Liver (tissue), 3 donors: Measurements from ENCODE around the gene HNRNPUL2.

Experiments
- CTCF ChIP-seq: fragments of 150-350 bp; IDR thresholded peaks from 2 replicates; pipeline ENCODE4 v1.5.1; 2017; ENCODE audit warnings: improper control_type of control experiment, low read depth, low read length; ENCODE audit not compliant: missing input control
- EGR1 ChIP-seq, 2 donors: IDR thresholded peaks; 2 replicates each; pipeline ENCODE4 v1.6.1; 2016 to 2018; ENCODE audit warnings: antibody characterized with exemption in 2 of 2, low read depth in 2 of 2
- GABPA ChIP-seq, 2 donors: IDR thresholded peaks in 1 of 2; conservative IDR thresholded peaks in 1 of 2; 2 replicates each; pipeline ENCODE4 v1.6.1; 2016; ENCODE audit warnings: antibody characterized with exemption in 2 of 2, mild to moderate bottlenecking in 1 of 2, moderate library complexity in 1 of 2
- JUND ChIP-seq, 2 donors: IDR thresholded peaks; 2 replicates each; pipeline ENCODE4 v1.6.1; 2016; ENCODE audit warnings: antibody characterized with exemption in 2 of 2
- RAD21 ChIP-seq, 2 donors: IDR thresholded peaks; 2 replicates each; pipeline ENCODE4 v1.6.1; 2016; ENCODE audit warnings: antibody characterized with exemption in 2 of 2, mild to moderate bottlenecking in 2 of 2
- REST ChIP-seq: IDR thresholded peaks from 2 replicates; pipeline ENCODE4 v1.6.1; 2016; ENCODE audit warnings: antibody characterized with exemption, mild to moderate bottlenecking
- TAF1 ChIP-seq: conservative IDR thresholded peaks from 2 replicates; pipeline ENCODE4 v1.6.1; 2016; ENCODE audit warnings: antibody characterized with exemption, mild to moderate bottlenecking
- donor health status: healthy.
- donor health status: healthy.

GRCh38 chr11:62727872-62728170 is 564 bp upstream of the HNRNPUL2 start:
- TF ChIP-seq CTCF (no peak), TAF1 (no peak), REST (no peak), GABPA (IDR thresholded peaks at IDR 0.05 in 1 of 2, conservative IDR thresholded peaks at IDR 0.05 in 1 of 2) (no peak), RAD21 (IDR thresholded peaks at IDR 0.05) (no peak), EGR1 (IDR thresholded peaks at IDR 0.05; ENCODE audit: low read depth in 2 of 2) (peak in 1 of 2 donors; percentile 9), JUND (IDR thresholded peaks at IDR 0.05) (peak; percentile 16 to 41)
